GM23338 (cell line): ENCODE data around the gene CMTM6. TPM values are rescaled to one million over a fixed set of nuclear protein-coding genes. Genes with fewer than 3 reads are reported as not detected.

Experiments used
- ATAC-seq: fragments of 200-7000 bp; cut with Tn5 transposase; 3 replicates; pipeline ENCODE4 v1.9.1; 2020
- DNase-seq: peaks from one replicate; pipeline ENCODE4 v3.0.0-alpha.2; 2015; ENCODE audit warnings: low spot score
- H2AFZ ChIP-seq: fragments of 200-600 bp; sonication (generic); 2 replicates; pipeline ENCODE4 v1.8.0; 2016; ENCODE audit warnings: antibody characterized with exemption, mild to moderate bottlenecking, moderate library complexity
- H3F3A ChIP-seq: fragments of 200-600 bp; sonication (generic); replicated peaks from 2 replicates; pipeline ENCODE4 v1.8.0; 2017; ENCODE audit warnings: antibody characterized with exemption, mixed run types, low read depth
- H3K27ac ChIP-seq: fragments of 200-600 bp; sonication (generic); 2 replicates; pipeline ENCODE4 v1.6.1; 2016; ENCODE audit warnings: low read depth
- H3K27me3 ChIP-seq: fragments of 200-600 bp; sonication (generic); 2 replicates; pipeline ENCODE4 v1.8.0; 2016; ENCODE audit warnings: mild to moderate bottlenecking, mixed run types, moderate library complexity; ENCODE audit not compliant: insufficient read depth
- H3K36me3 ChIP-seq: fragments of 200-600 bp; sonication (generic); 2 replicates; pipeline ENCODE4 v1.8.0; 2016; ENCODE audit warnings: mild to moderate bottlenecking; ENCODE audit not compliant: insufficient read depth
- H3K4me1 ChIP-seq: fragments of 200-600 bp; sonication (generic); 2 replicates; pipeline ENCODE4 v1.8.0; 2016; ENCODE audit warnings: mild to moderate bottlenecking, moderate library complexity; ENCODE audit not compliant: insufficient read depth
- H3K4me2 ChIP-seq: fragments of 200-600 bp; sonication (generic); 2 replicates; pipeline ENCODE4 v1.7.1; 2017; ENCODE audit warnings: mixed run types
- H3K4me3 ChIP-seq: fragments of 200-600 bp; sonication (generic); 2 replicates; pipeline ENCODE4 v1.6.1; 2016; ENCODE audit warnings: mixed run types
- H3K79me2 ChIP-seq: fragments of 200-600 bp; sonication (generic); replicated peaks from 2 replicates; pipeline ENCODE4 v1.8.0; 2017; ENCODE audit warnings: mild to moderate bottlenecking; ENCODE audit not compliant: insufficient read depth
- H3K9me2 ChIP-seq: fragments of 200-600 bp; sonication (generic); 2 replicates; pipeline ENCODE4 v1.8.0; 2017; ENCODE audit not compliant: insufficient read depth
- H4K20me1 ChIP-seq: fragments of 200-600 bp; sonication (generic); replicated peaks from 2 replicates; pipeline ENCODE4 v1.8.0; 2017; ENCODE audit warnings: mild to moderate bottlenecking; ENCODE audit not compliant: insufficient read depth
- H3K27ac Mint-ChIP-seq: 2 replicates; pipeline ENCODE4 v1.8.0; 2020; ENCODE audit warnings: inconsistent platforms, mild to moderate bottlenecking, moderate library complexity, mixed read lengths
- H3K27me3 Mint-ChIP-seq: 3 replicates; pipeline ENCODE4 v1.8.0; 2022; ENCODE audit warnings: low read depth, mild to moderate bottlenecking, moderate library complexity, mixed read lengths, inconsistent platforms; ENCODE audit not compliant: insufficient read depth, poor library complexity
- H3K36me3 Mint-ChIP-seq: 3 replicates; pipeline ENCODE4 v1.8.0; 2021; ENCODE audit warnings: low read depth, mild to moderate bottlenecking, inconsistent platforms, moderate library complexity, mixed read lengths
- H3K4me1 Mint-ChIP-seq: 3 replicates; pipeline ENCODE4 v1.8.0; 2020; ENCODE audit warnings: mild to moderate bottlenecking, inconsistent platforms, mixed read lengths
- H3K4me3 Mint-ChIP-seq: 3 replicates; pipeline ENCODE4 v1.8.0; 2021; ENCODE audit warnings: moderate library complexity, mild to moderate bottlenecking, inconsistent platforms, mixed read lengths
- H3K9me3 Mint-ChIP-seq: 3 replicates; pipeline ENCODE4 v1.8.0; 2020; ENCODE audit warnings: moderate library complexity, mild to moderate bottlenecking, inconsistent platforms, mixed read lengths
- EZH2 ChIP-seq: fragments of 200-600 bp; sonication (generic); IDR thresholded peaks from one replicate; pipeline ENCODE4 v1.8.0; 2017; ENCODE audit warnings: antibody characterized with exemption, mild to moderate bottlenecking, low read depth; ENCODE audit not compliant: unreplicated experiment
- EZH2phosphoT487 ChIP-seq: fragments of 200-600 bp; sonication (generic); IDR thresholded peaks from one replicate; pipeline ENCODE4 v1.8.1; 2018; ENCODE audit warnings: antibody characterized with exemption; ENCODE audit not compliant: unreplicated experiment
- JUNB ChIP-seq: IDR thresholded peaks from one replicate; pipeline ENCODE4 v1.6.1; 2016; ENCODE audit warnings: antibody characterized with exemption; ENCODE audit not compliant: unreplicated experiment
- NANOG ChIP-seq: IDR thresholded peaks from 2 replicates; pipeline ENCODE4 v1.6.1; 2016; ENCODE audit warnings: antibody characterized with exemption, borderline replicate concordance
- POLR2AphosphoS5 ChIP-seq: IDR thresholded peaks from 2 replicates; pipeline ENCODE4 v1.6.1; 2016; ENCODE audit warnings: antibody characterized with exemption, low read depth
- ZNF331 ChIP-seq: fragments of 250-450 bp; sonication (Bioruptor Pico); IDR thresholded peaks from 2 replicates; pipeline ENCODE4 v1.5.0; 2020; ENCODE audit warnings: low read depth, mild to moderate bottlenecking, moderate library complexity
- polyA plus RNA-seq: library from polyadenylated mRNA; unstranded; fragments of >200 nt; fragmentation: Nextera tagmentation; extraction: Ambion mirVana; gene quantifications from 2 replicates; pipeline ENCODE4 v1.2.1, GENCODE V29; 2016
- total RNA-seq: library from RNA; depleted of rRNA; stranded (reverse); fragments of >200 nt; shearing (Covaris generic); gene quantifications from 2 replicates; pipeline ENCODE4 v1.2.3, GENCODE V29; 2014
- TF ChIP-seq, protein P1 (sequence below): IDR thresholded peaks from 2 replicates; pipeline ENCODE4 v1.6.1; 2016; ENCODE audit warnings: antibody characterized with exemption
- TF ChIP-seq, protein P2 (sequence below): fragments of 250-450 bp; sonication (Bioruptor Pico); IDR thresholded peaks from 2 replicates; pipeline ENCODE4 v1.5.0; 2020; ENCODE audit warnings: mild to moderate bottlenecking, moderate library complexity
- TF ChIP-seq, protein P3 (sequence below), 2 experiments: fragments of 200-600 bp in 1 of 2; sonication (generic) in 1 of 2; conservative IDR thresholded peaks; 2 replicates each; pipeline versions ENCODE4 v1.5.1 to v1.6.1; 2016 to 2017; ENCODE audit warnings: antibody characterized with exemption in 2 of 2, low read depth in 2 of 2, mild to moderate bottlenecking in 2 of 2, moderate library complexity in 1 of 2

Gene CMTM6
- total and polyA plus RNA-seq, 2 experiments from 2014 or later = 42.3 to 123 TPM

DNA sequence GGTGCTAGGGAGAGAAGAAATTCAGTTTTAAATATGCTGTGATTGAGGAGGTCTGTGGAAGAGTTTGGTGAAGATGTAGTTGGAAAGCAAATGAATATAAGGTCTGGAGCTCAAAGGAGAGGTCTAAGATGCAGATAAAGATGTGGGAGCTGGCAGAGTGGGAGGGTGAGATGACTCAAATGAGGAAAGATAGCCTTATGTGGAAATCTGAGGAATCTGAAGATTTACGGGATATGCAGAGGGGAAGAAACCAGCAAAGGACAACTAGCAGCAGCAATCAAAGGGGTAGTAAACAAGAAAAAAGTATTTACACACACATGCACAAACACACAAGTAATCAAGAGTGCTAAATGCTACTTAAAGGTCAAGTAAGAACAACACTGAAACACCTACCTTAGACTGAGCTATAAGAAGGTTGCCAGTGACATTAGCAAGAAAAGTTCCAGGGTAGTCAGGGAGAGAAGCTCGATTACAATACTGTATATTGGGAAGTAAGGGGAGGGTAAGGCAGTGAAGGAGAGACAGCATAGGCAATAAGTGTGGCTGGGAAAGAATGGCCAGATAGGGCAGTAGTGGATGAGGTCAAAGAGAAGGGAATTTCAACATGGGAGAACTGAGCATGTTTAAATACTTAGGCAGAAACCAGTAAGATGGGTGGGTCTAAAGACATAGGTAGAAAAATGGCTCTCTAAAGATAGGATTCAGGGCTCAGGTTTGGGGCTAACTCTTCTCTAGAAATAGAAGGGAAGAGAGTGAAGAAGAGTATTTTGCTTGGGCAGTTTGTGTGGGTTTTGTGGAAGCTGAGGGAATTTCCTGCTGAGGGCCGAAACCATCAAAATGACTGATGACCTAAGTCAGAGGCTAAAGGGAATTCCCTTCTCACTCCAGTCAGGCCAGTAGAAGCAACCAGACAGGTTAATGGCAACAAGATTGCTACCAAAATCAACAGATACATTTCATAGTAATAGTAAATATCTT lies 8.9 kb downstream of the CMTM6 start (continued):
- TF ChIP-seq, protein P1, sequence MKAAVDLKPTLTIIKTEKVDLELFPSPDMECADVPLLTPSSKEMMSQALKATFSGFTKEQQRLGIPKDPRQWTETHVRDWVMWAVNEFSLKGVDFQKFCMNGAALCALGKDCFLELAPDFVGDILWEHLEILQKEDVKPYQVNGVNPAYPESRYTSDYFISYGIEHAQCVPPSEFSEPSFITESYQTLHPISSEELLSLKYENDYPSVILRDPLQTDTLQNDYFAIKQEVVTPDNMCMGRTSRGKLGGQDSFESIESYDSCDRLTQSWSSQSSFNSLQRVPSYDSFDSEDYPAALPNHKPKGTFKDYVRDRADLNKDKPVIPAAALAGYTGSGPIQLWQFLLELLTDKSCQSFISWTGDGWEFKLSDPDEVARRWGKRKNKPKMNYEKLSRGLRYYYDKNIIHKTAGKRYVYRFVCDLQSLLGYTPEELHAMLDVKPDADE = no peak
- no peak for TF ChIP-seq NANOG
- TF ChIP-seq, protein P2, sequence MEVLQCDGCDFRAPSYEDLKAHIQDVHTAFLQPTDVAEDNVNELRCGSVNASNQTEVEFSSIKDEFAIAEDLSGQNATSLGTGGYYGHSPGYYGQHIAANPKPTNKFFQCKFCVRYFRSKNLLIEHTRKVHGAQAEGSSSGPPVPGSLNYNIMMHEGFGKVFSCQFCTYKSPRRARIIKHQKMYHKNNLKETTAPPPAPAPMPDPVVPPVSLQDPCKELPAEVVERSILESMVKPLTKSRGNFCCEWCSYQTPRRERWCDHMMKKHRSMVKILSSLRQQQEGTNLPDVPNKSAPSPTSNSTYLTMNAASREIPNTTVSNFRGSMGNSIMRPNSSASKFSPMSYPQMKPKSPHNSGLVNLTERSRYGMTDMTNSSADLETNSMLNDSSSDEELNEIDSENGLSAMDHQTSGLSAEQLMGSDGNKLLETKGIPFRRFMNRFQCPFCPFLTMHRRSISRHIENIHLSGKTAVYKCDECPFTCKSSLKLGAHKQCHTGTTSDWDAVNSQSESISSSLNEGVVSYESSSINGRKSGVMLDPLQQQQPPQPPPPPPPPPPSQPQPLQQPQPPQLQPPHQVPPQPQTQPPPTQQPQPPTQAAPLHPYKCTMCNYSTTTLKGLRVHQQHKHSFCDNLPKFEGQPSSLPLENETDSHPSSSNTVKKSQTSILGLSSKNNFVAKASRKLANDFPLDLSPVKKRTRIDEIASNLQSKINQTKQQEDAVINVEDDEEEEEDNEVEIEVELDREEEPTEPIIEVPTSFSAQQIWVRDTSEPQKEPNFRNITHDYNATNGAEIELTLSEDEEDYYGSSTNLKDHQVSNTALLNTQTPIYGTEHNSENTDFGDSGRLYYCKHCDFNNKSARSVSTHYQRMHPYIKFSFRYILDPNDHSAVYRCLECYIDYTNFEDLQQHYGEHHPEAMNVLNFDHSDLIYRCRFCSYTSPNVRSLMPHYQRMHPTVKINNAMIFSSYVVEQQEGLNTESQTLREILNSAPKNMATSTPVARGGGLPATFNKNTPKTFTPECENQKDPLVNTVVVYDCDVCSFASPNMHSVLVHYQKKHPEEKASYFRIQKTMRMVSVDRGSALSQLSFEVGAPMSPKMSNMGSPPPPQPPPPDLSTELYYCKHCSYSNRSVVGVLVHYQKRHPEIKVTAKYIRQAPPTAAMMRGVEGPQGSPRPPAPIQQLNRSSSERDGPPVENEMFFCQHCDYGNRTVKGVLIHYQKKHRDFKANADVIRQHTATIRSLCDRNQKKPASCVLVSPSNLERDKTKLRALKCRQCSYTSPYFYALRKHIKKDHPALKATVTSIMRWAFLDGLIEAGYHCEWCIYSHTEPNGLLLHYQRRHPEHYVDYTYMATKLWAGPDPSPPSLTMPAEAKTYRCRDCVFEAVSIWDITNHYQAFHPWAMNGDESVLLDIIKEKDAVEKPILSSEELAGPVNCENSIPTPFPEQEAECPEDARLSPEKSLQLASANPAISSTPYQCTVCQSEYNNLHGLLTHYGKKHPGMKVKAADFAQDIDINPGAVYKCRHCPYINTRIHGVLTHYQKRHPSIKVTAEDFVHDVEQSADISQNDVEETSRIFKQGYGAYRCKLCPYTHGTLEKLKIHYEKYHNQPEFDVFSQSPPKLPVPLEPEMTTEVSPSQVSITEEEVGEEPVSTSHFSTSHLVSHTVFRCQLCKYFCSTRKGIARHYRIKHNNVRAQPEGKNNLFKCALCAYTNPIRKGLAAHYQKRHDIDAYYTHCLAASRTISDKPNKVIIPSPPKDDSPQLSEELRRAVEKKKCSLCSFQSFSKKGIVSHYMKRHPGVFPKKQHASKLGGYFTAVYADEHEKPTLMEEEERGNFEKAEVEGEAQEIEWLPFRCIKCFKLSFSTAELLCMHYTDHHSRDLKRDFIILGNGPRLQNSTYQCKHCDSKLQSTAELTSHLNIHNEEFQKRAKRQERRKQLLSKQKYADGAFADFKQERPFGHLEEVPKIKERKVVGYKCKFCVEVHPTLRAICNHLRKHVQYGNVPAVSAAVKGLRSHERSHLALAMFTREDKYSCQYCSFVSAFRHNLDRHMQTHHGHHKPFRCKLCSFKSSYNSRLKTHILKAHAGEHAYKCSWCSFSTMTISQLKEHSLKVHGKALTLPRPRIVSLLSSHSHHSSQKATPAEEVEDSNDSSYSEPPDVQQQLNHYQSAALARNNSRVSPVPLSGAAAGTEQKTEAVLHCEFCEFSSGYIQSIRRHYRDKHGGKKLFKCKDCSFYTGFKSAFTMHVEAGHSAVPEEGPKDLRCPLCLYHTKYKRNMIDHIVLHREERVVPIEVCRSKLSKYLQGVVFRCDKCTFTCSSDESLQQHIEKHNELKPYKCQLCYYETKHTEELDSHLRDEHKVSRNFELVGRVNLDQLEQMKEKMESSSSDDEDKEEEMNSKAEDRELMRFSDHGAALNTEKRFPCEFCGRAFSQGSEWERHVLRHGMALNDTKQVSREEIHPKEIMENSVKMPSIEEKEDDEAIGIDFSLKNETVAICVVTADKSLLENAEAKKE = no peak

DNA sequence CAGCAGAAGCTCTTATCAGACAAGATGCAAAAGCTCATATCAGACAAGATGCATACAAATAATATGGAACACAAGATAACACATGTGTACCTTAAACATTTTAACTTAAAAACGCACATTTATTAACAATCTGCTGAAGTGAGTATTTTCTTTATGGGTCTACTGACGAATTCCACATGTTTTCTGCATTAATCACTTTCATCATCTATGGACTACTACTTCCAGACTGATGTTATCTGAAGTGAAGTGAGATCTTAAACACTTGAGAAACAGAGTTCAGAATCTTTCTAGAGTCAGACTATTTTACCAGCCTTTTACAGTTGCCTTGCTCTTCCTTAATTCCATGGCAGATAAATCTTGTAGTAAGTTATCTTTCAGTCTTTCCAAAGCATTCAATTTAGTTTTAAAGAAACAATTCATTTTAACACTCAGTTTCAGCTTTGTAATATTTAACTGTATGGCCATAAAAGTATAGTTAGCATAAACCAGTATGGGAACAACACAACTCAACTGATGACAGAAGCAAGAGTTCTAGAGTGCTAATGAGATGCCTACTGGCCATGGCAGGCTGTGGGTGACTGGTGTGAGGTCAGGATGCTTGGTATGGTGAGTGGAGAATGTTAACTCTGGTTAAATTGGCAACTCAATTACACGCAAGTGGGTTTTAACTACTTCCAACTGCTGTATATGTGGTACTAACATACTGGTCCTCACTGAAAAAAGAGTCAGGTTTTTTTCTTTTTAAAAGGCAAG lies 9.8 kb downstream of the CMTM6 start:
- Mint-ChIP-seq H3K4me1 (no peaks in the 10 kb centered on the region), H3K27me3 (no peaks in the 10 kb centered on the region), H3K4me3 (no peak overlapping the region), H3K36me3 (peaks cover 6% of the 10 kb centered on the region; the same call in 2 of the 3 replicates), H3K27ac (no peak overlapping the region), H3K9me3 (no peaks in the 10 kb centered on the region)
- peaks cover 47% of the 10 kb centered on the region for H3K79me2 ChIP-seq
- ATAC-seq (no peak), DNase-seq (no peak)
- no peak overlapping the region for H3K27ac ChIP-seq
- no peaks in the 10 kb centered on the region for H3K27me3 ChIP-seq
- no peak overlapping the region for H2AFZ ChIP-seq
- H4K20me1 ChIP-seq = peaks cover 7% of the 10 kb centered on the region
- no peak overlapping the region for H3K4me2 ChIP-seq
- H3K36me3 ChIP-seq = no peaks in the 10 kb centered on the region
- H3F3A ChIP-seq = no peaks in the 10 kb centered on the region
- no peak overlapping the region for H3K4me3 ChIP-seq
- H3K4me1 ChIP-seq = no peaks in the 10 kb centered on the region
- H3K9me2 ChIP-seq = no peaks in the 10 kb centered on the region
- TF ChIP-seq EZH2 (no peak), JUNB (no peak), EZH2phosphoT487 (no peak), ZNF331 (no peak), POLR2AphosphoS5 (no peak)
- TF ChIP-seq, protein P3, sequence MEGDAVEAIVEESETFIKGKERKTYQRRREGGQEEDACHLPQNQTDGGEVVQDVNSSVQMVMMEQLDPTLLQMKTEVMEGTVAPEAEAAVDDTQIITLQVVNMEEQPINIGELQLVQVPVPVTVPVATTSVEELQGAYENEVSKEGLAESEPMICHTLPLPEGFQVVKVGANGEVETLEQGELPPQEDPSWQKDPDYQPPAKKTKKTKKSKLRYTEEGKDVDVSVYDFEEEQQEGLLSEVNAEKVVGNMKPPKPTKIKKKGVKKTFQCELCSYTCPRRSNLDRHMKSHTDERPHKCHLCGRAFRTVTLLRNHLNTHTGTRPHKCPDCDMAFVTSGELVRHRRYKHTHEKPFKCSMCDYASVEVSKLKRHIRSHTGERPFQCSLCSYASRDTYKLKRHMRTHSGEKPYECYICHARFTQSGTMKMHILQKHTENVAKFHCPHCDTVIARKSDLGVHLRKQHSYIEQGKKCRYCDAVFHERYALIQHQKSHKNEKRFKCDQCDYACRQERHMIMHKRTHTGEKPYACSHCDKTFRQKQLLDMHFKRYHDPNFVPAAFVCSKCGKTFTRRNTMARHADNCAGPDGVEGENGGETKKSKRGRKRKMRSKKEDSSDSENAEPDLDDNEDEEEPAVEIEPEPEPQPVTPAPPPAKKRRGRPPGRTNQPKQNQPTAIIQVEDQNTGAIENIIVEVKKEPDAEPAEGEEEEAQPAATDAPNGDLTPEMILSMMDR (conservative IDR thresholded peaks at IDR 0.05; ENCODE audit: low read depth in 2 of 2) = no peak
- TF ChIP-seq, protein P1 = no peak
